Retinal pigment epithelial cell (primary cell): Measurements from ENCODE around the gene TMEM198.

ENCODE experiments used
- DNase-seq: peaks from one replicate; pipeline ENCODE4 v3.0.0-alpha.2; 2010; ENCODE audit warnings: low read depth
- H3K4me3 ChIP-seq: 2 replicates; pipeline ENCODE4 v1.5.1; 2011; ENCODE audit warnings: mild to moderate bottlenecking, low read length, control low read depth, moderate library complexity
- TF ChIP-seq, protein P1 (sequence below): conservative IDR thresholded peaks from 2 replicates; pipeline ENCODE4 v1.5.1; 2011; ENCODE audit warnings: low read depth, low read length, control low read depth, inconsistent platforms

The TMEM198 gene

DNA sequence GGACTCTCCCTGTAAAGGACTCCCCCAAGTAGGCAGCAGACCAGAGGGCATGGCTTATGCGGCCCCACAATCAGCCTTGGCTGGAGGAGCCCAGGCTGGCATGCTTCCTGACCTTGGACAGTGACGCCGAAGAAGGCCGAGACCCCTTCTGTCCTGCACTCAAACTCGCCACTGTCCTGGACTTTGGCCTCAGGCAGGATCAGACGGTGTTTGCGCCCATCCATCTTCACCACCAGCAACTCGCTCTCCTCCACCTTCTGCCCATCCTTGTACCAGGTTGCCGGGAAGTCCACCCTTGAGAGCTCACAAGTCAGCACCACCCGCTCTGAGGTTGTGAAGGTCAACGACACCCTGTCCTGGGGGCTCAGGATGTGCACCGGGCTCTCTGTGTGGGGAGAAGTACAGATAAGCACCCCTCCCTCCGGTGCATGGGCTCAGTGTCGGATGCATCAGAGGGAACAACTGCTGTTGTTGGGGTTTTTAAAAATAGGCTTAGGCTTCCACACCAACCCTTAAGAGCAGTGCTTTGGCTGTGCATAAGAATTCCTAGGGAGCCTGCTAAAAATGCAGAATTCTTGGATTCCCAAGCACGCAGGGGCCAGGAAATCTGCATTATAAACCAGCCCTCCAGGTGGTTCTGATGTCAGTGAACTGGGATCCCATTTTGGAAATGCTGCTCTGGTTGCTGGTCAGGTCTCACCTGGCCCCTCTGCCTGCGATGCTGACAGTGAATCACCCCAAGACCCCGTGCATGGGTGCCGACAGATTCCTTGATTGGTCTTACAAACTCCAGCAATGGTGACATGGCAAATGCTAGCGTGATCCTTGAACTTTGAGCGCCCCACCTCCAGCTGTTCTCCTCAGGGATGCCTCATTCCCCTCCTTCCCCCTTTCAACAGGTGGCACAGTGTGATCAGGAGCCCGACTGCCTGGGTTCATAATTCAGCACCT is 21.6 kb downstream of the TMEM198 start:
- DNase-seq: no peak
- no peak overlapping the region for H3K4me3 ChIP-seq
- TF ChIP-seq, protein P1, sequence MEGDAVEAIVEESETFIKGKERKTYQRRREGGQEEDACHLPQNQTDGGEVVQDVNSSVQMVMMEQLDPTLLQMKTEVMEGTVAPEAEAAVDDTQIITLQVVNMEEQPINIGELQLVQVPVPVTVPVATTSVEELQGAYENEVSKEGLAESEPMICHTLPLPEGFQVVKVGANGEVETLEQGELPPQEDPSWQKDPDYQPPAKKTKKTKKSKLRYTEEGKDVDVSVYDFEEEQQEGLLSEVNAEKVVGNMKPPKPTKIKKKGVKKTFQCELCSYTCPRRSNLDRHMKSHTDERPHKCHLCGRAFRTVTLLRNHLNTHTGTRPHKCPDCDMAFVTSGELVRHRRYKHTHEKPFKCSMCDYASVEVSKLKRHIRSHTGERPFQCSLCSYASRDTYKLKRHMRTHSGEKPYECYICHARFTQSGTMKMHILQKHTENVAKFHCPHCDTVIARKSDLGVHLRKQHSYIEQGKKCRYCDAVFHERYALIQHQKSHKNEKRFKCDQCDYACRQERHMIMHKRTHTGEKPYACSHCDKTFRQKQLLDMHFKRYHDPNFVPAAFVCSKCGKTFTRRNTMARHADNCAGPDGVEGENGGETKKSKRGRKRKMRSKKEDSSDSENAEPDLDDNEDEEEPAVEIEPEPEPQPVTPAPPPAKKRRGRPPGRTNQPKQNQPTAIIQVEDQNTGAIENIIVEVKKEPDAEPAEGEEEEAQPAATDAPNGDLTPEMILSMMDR: no peak

DNA sequence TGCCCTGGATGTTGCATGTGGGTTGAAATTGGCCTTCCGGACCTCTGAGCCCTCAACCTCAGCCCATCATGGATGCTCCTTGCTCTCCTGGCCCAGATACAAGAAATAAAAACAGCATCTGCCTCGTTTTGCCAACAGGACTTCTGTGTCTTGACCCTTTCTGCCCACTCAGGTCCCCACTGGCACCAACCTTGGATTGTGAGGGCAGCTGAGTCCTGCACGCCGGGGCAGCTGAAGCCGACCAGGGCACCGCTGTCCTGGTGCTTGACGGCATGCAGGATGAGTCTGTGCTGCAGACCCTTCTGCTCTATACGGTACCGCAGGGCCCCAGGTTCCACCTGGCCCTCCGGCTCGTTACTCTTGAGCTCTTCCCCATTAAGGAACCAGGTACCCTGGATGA is 22.8 kb downstream of the TMEM198 start:
- H3K4me3 ChIP-seq: no peak overlapping the region
- TF ChIP-seq, protein P1: no peak
- DNase-seq: no peak

DNA sequence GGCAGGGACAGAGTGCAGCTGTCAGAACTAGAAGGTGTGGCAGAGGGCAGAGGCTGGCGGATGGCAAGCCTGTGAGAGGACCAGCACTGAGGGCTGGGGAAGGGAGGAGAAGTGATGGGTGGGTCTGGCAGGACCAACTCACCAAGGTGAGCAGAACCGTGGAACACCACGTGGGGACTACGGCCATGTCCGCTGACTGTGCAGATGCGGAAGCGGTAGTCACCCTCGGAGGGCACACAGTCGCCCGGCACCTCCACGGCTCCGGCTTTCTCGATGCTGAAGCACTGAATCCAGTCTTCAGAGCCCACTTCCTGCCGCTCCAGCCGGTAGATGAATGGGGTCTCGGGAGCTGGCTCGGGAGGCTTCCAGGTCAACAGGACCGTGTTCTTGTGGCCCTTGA is 23.3 kb downstream of the TMEM198 start:
- no peak for DNase-seq
- TF ChIP-seq, protein P1: no peak
- no peak overlapping the region for H3K4me3 ChIP-seq

DNA sequence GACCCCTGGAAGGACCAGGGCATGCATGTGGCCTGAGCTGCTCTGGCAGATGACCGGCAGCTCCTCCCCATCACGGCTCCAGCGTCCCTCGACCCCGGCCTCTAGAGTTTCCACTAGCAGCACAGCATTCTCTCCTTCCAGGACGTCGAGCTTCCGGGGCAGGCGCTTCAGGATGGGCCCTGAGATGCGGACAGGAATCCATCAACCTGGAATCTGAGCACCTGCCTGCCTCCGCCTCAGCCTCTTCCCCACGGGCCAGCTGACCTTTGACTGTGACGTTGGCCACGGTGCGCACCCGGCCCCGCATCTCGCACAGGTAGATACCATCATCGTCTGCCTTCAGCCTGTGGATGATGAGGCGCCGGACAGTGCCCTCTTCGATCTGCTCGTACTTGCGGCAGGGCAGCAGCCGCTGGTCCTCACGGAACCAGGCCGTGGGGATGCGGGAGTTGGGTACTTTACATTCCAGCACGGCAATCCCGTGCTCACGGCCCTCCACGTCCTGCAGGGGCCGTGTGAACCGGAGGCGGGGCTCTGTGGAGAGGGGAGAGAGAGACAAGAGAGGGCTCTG is 24.0 kb downstream of the TMEM198 start:
- TF ChIP-seq, protein P1: no peak
- no peak overlapping the region for H3K4me3 ChIP-seq
- no peak for DNase-seq

DNA sequence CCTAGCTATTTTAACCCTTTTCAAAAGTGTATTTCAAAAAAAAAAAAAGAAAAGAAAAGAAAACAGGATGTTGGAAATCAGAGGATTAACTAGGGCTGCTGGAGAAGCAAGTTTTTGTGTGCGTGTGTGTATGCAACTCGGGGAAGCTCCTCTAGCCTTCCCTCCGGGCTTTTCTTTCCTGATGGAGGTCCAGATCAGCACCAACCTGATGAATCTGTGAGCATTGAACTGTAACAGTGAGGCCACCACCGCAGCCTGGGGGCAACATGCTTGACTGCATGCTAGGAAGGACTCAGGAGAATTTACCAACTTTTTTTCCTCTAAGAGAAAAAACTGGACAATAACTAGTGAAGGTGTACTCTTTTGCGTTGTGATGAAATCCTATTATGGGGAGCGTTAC is 25.2 kb downstream of the TMEM198 start:
- TF ChIP-seq, protein P1: no peak
- DNase-seq: peak; percentile 34
- no peak overlapping the region for H3K4me3 ChIP-seq

DNA sequence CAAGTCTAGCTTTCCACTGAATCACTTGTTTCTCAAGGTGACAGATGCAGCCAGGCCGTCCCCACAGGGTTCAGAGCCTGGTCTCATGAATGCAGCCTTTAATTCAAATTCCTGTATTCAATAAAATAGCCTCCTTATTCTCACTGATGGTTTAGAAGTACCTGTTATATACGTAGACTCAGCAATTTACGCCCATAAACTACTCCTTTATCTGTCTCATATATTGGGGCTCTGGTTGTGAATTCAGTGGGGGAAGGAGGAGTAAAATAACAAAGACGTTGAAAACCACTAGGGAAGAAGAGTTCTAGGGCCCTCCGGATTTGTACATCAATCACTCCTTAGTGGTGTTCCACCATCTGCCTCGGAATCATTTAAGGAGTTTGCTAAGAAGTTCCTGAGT is 25.8 kb downstream of the TMEM198 start:
- H3K4me3 ChIP-seq: peak overlapping the region; percentile 52

More for the DNA sequence above, 25.8 kb downstream of the TMEM198 start:
- DNase-seq: no peak
- TF ChIP-seq, protein P1: no peak
